HepG2 (cell line): ENCODE data around the gene CNNM4.

Source experiments
- ERF ChIP-seq: IDR thresholded peaks from 2 replicates; pipeline ENCODE4 v1.6.1; 2018; ENCODE audit warnings: missing biosample characterization, missing genetic modification reagents
- HDAC1 ChIP-seq: sonication (generic); formaldehyde crosslinking; IDR thresholded peaks from 2 replicates; pipeline ENCODE4 v1.5.1; 2020; ENCODE audit warnings: mild to moderate bottlenecking, missing genetic modification reagents
- MEIS1 ChIP-seq: sonication (generic); formaldehyde crosslinking; IDR thresholded peaks from 2 replicates; pipeline ENCODE4 v1.9.0; 2021; ENCODE audit warnings: mild to moderate bottlenecking, missing genetic modification reagents, moderate library complexity, borderline replicate concordance
- NCOR1 ChIP-seq: fragments of 200-600 bp; sonication (generic); IDR thresholded peaks from 2 replicates; pipeline ENCODE4 v1.7.0; 2017; ENCODE audit warnings: antibody characterized with exemption, low read length, borderline replicate concordance
- NPAS2 ChIP-seq: sonication (generic); formaldehyde crosslinking; IDR thresholded peaks from 2 replicates; pipeline ENCODE4 v1.8.0; 2022; ENCODE audit warnings: mild to moderate bottlenecking, missing genetic modification reagents, borderline replicate concordance
- POLR2G ChIP-seq: fragments of 200-400 bp; formaldehyde crosslinking; IDR thresholded peaks from 2 replicates; pipeline ENCODE4 v1.6.1; 2018; ENCODE audit warnings: mild to moderate bottlenecking, low read depth, low read length, moderate library complexity
- SMC3 ChIP-seq: IDR thresholded peaks from 2 replicates; pipeline ENCODE4 v1.6.1; 2011; ENCODE audit warnings: low read length, improper control_type of control experiment
- TCF7 ChIP-seq: sonication (generic); IDR thresholded peaks from 2 replicates; pipeline ENCODE4 v1.6.1; 2016; ENCODE audit warnings: antibody characterized with exemption, low read depth
- YY1 ChIP-seq: IDR thresholded peaks from 2 replicates; pipeline ENCODE4 v1.6.1; 2011; ENCODE audit warnings: low read length, low read depth, moderate library complexity, mild to moderate bottlenecking; ENCODE audit not compliant: insufficient read depth, insufficient replicate concordance
- ZNF121 ChIP-seq: sonication (generic); formaldehyde crosslinking; IDR thresholded peaks from 2 replicates; pipeline ENCODE4 v1.5.0; 2020; ENCODE audit warnings: mild to moderate bottlenecking, missing genetic modification reagents
- ZNF607 ChIP-seq: sonication (generic); formaldehyde crosslinking; IDR thresholded peaks from 2 replicates; pipeline ENCODE4 v1.5.1; 2020; ENCODE audit warnings: missing genetic modification reagents, mild to moderate bottlenecking, borderline replicate concordance
- ZNF776 ChIP-seq: sonication (generic); formaldehyde crosslinking; IDR thresholded peaks from 2 replicates; pipeline ENCODE4 v1.4.0; 2020; ENCODE audit warnings: mild to moderate bottlenecking, missing genetic modification reagents
- ZSCAN31 ChIP-seq: sonication (generic); formaldehyde crosslinking; IDR thresholded peaks from 2 replicates; pipeline ENCODE4 v1.5.0; 2020; ENCODE audit warnings: low read depth, mild to moderate bottlenecking, missing genetic modification reagents
- TF ChIP-seq, protein P1 (sequence below): sonication (generic); formaldehyde crosslinking; IDR thresholded peaks from 2 replicates; pipeline ENCODE4 v1.4.0; 2020; ENCODE audit warnings: missing genetic modification reagents

DNA sequence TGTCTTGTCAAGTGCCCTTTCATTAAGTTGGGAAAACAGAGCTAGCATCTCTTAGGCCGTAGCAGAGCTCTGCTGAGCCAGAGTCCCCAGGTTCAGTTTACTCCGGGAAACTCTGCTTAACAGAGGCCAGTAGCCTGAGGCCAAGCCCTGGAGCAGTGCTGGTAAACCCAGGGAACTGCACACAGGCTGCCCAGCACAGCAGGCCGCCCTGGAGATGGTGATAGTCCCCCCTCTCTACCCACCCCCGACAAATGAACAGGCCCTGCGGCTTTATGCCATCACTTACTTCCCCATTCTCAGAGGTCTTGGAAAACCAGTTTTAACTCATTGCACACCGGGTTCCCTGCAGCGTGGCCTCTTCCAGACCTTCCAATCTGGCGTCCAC, 3.5 kb downstream of the CNNM4 start:
- TF ChIP-seq HDAC1 (CRISPR knock-in tag) (no peak), MEIS1 (no peak), ZNF121 (CRISPR knock-in tag) (no peak), NCOR1 (no peak), ZNF607 (CRISPR knock-in tag) (no peak), ERF (CRISPR knock-in tag) (no peak), POLR2G (no peak), ZNF776 (CRISPR knock-in tag) (no peak), NPAS2 (CRISPR knock-in tag) (no peak), YY1 (no peak), SMC3 (no peak), ZSCAN31 (no peak), TCF7 (no peak)
- TF ChIP-seq, protein P1, sequence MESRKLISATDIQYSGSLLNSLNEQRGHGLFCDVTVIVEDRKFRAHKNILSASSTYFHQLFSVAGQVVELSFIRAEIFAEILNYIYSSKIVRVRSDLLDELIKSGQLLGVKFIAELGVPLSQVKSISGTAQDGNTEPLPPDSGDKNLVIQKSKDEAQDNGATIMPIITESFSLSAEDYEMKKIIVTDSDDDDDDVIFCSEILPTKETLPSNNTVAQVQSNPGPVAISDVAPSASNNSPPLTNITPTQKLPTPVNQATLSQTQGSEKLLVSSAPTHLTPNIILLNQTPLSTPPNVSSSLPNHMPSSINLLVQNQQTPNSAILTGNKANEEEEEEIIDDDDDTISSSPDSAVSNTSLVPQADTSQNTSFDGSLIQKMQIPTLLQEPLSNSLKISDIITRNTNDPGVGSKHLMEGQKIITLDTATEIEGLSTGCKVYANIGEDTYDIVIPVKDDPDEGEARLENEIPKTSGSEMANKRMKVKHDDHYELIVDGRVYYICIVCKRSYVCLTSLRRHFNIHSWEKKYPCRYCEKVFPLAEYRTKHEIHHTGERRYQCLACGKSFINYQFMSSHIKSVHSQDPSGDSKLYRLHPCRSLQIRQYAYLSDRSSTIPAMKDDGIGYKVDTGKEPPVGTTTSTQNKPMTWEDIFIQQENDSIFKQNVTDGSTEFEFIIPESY (CRISPR knock-in tag): no peak
